Sigmoid colon (tissue), 7 donors: ENCODE results near the gene THEMIS. TPM values are rescaled to one million over a fixed set of nuclear protein-coding genes. Genes with fewer than 3 reads are reported as not detected.
"Not testable (repeated sequence)": the region's sequence is repeated elsewhere in the genome, so short reads cannot be mapped to it uniquely, and the experiment has no call there.

Experiments
- DNase-seq: peaks from one replicate; pipeline ENCODE4 v3.0.0-alpha.2; 2019
- H3K27ac ChIP-seq, 4 donors: fragments of 200-600 bp; sonication (generic); one replicate each; pipeline ENCODE4 v1.5.1; 2016 to 2019; ENCODE audit warnings: mild to moderate bottlenecking in 1 of 4
- H3K27me3 ChIP-seq, 3 donors: fragments of 200-600 bp; sonication (generic); one replicate each; pipeline ENCODE4 v1.5.1; 2019; ENCODE audit warnings: mild to moderate bottlenecking in 1 of 3
- H3K36me3 ChIP-seq, 4 donors: fragments of 200-600 bp; sonication (generic); one replicate each; pipeline ENCODE4 v1.5.1; 2016 to 2019
- H3K4me1 ChIP-seq, 4 donors: fragments of 200-600 bp; sonication (generic); one replicate each; pipeline ENCODE4 v1.5.1; 2017 to 2019
- H3K4me3 ChIP-seq, 4 donors: fragments of 200-600 bp; sonication (generic); one replicate each; pipeline ENCODE4 v1.5.1; 2017 to 2019; ENCODE audit warnings: mild to moderate bottlenecking in 2 of 4, moderate library complexity in 1 of 4
- H3K9me3 ChIP-seq, 4 donors: fragments of 200-600 bp in 3 of 4; sonication (generic) in 3 of 4; one replicate each; pipeline versions ENCODE4 v1.5.1 to v1.6.1; 2013 to 2019
- EP300 ChIP-seq, 4 donors: sonication (generic); formaldehyde crosslinking; IDR thresholded peaks; one replicate each; pipeline ENCODE4 v1.6.1; 2017; ENCODE audit warnings: antibody characterized with exemption in 4 of 4
- POLR2A ChIP-seq, 2 donors: fragments of 450-650 bp; IDR thresholded peaks; one replicate each; pipeline ENCODE4 v1.6.1; 2016; ENCODE audit warnings: antibody characterized with exemption in 2 of 2, mild to moderate bottlenecking in 2 of 2, moderate library complexity in 2 of 2
- POLR2AphosphoS5 ChIP-seq, 4 donors: sonication (generic); formaldehyde crosslinking; IDR thresholded peaks; one replicate each; pipeline ENCODE4 v1.6.1; 2017; ENCODE audit warnings: antibody characterized with exemption in 4 of 4
- WGBS, 2 donors: extraction: QIAGEN DNeasy Blood & Tissue Kit; methylation state at CpG; one replicate each; pipeline ENCODE4 v1.1.7; 2013; 5-methylcytosine and 5-hydroxymethylcytosine counted together
- intact Hi-C: fragments of 100-400 bp; cut with DNase I; formaldehyde crosslinking; loops from one replicate; pipeline ENCODE4 v1.15.1; 2023
- polyA plus RNA-seq, 3 donors: library from polyadenylated mRNA; stranded (reverse); fragments of 200-250 nt; gene quantifications; one replicate each; pipeline ENCODE4 v1.2.3, GENCODE V29; 2013
- total RNA-seq, 4 donors: library from RNA; depleted of rRNA; stranded (reverse); fragments of >200 nt; gene quantifications; one replicate each; pipeline ENCODE4 v1.1.0, GENCODE V29; 2016
- TF ChIP-seq, protein P1 (sequence below), 4 experiments: fragments of 450-650 bp in 3 of 4; fragments of 200-600 bp in 1 of 4; IDR thresholded peaks; one replicate each; pipeline ENCODE4 v1.5.1; 2016 to 2019; ENCODE audit warnings: antibody characterized with exemption in 4 of 4, mild to moderate bottlenecking in 3 of 4, moderate library complexity in 2 of 4
- donor health status: healthy with polysubstance abuse.
- donor health status: Bipolar disorder and iron deficiency.
- donor health status: healthy.

THEMIS gene
- total and polyA plus RNA-seq, 7 donors: 0.33 to 2.5 (median 0.60) TPM; not detected in 2

DNA sequence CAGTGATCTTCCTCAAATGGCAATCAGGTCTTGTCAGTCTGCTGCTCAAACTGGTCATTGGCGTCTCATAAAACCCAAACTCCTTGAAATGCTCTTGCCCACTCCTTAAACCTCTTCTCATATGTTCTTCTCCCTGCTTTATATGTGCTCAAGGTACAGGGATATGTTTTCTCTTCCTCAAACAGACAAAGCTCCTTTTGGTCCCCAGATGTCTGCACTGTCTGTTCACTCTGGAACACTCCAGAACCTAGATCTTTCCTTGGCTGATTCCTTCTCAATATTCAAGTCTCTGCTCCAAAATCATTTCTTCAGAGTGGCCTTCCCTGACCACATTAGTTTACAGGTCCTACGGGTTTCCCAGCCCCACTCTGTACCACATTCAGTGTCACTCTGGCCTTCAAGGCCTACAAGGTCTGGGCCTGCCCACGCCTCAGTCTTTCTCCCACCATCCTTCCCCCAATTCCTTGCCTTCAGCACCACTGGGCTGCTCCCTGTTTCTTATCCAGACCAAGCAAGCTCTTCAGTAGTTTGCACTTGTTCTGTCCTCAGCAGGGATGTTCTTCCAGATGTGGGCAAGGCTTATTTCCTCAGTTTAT, 9.0 kb downstream of the THEMIS start:
- Histone ChIP-seq H3K4me3 (no peak overlapping the region), H3K27me3 (no peaks in the 10 kb centered on the region), H3K9me3 (no peaks in the 10 kb centered on the region), H3K36me3 (no peaks in the 10 kb centered on the region), H3K4me1 (no peaks in the 10 kb centered on the region), H3K27ac (no peak overlapping the region)
- 91 to 92% methylated on average over 3 of the region's 3 CpGs for WGBS, 2 donors
- intact Hi-C loops: no loop called here
- DNase-seq: no peak
- no peak for TF ChIP-seq EP300 (IDR thresholded peaks at IDR 0.05)
- no peak for TF ChIP-seq POLR2A (IDR thresholded peaks at IDR 0.05)
- no peak for TF ChIP-seq POLR2AphosphoS5 (IDR thresholded peaks at IDR 0.05)
- TF ChIP-seq, protein P1, sequence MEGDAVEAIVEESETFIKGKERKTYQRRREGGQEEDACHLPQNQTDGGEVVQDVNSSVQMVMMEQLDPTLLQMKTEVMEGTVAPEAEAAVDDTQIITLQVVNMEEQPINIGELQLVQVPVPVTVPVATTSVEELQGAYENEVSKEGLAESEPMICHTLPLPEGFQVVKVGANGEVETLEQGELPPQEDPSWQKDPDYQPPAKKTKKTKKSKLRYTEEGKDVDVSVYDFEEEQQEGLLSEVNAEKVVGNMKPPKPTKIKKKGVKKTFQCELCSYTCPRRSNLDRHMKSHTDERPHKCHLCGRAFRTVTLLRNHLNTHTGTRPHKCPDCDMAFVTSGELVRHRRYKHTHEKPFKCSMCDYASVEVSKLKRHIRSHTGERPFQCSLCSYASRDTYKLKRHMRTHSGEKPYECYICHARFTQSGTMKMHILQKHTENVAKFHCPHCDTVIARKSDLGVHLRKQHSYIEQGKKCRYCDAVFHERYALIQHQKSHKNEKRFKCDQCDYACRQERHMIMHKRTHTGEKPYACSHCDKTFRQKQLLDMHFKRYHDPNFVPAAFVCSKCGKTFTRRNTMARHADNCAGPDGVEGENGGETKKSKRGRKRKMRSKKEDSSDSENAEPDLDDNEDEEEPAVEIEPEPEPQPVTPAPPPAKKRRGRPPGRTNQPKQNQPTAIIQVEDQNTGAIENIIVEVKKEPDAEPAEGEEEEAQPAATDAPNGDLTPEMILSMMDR (IDR thresholded peaks at IDR 0.05): no peak

DNA sequence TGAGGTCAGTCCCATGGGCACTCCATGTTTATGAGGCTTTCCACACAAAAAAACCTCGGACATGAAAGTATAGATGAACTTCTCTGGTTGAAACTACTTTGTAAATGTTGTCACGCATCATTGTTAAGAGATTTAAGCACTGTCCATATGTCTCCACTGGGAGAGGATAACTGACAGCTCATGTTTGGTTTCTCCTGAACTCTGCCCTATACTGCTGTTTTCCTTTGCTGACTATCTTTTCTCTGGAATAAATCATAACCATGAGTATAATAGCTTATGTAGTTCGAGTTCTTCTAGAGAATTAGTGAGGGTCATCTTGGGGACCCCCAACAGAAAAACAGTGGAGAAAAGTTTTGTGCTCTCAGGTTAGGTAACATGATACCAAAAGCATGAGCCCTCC, 14.3 kb downstream of the THEMIS start:
- Histone ChIP-seq H3K9me3 (no peaks in the 10 kb centered on the region), H3K4me3 (no peak overlapping the region), H3K27ac (no peak overlapping the region), H3K4me1 (no peaks in the 10 kb centered on the region), H3K27me3 (no peaks in the 10 kb centered on the region), H3K36me3 (no peaks in the 10 kb centered on the region)
- 84% methylated on average over 3 of the region's 3 CpGs for WGBS, 2 donors
- TF ChIP-seq, protein P1 (IDR thresholded peaks at IDR 0.05): no peak
- no peak for TF ChIP-seq POLR2A (IDR thresholded peaks at IDR 0.05)
- no peak for TF ChIP-seq EP300 (IDR thresholded peaks at IDR 0.05)
- no peak for TF ChIP-seq POLR2AphosphoS5 (IDR thresholded peaks at IDR 0.05)
- intact Hi-C loops: no loop called here
- no peak for DNase-seq

DNA sequence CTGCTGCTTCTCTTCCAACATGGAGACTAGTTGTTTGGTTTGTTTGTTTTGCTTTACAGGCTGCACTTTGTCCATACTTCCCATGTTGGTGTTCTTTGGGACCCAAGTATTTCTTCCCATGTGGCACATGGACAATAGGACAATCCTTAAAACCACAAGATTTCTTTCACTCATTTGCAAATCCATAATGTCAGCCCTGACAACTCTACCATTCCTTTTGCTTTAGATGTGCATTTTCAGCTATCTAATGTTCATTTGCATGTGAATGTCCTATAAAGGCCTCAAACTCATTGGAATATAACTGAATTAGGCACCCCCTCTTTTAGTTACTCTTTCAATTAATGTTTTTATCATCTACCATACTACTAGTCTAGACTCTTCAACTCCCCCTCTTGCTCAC, 16.7 kb downstream of the THEMIS start:
- H3K4me3 ChIP-seq: no peak overlapping the region
- H3K9me3 ChIP-seq: no peaks in the 10 kb centered on the region
- H3K27me3 ChIP-seq: no peaks in the 10 kb centered on the region
- intact Hi-C loops: no loop called here
- DNase-seq: no peak
- TF ChIP-seq, protein P1 (IDR thresholded peaks at IDR 0.05): no peak
- TF ChIP-seq EP300 (IDR thresholded peaks at IDR 0.05) (no peak), POLR2A (IDR thresholded peaks at IDR 0.05) (no peak), POLR2AphosphoS5 (IDR thresholded peaks at IDR 0.05) (no peak)
- no peaks in the 10 kb centered on the region for H3K36me3 ChIP-seq
- H3K4me1 ChIP-seq: no peaks in the 10 kb centered on the region
- no peak overlapping the region for H3K27ac ChIP-seq

DNA sequence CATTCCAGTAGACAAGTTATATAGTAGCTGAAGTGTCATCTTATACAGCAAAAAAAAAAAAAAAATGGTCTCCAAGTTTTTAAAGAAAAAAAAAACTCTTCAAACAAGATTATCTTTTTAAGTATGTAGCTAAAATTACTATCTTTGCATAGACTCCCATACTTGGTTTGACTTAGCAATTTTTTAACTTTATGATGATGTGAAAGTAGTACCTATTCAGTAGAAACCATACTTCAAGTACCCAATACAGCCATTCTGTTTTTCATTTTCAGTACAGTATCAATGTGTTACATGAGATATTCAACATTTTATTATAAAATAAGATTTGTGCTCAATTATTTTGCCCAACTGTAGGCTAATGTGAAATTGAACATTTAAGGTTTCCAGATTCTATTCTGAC, 18.9 kb downstream of the THEMIS start:
- H3K27ac ChIP-seq, H3K27me3 ChIP-seq, H3K36me3 ChIP-seq, H3K4me3 ChIP-seq, intact Hi-C loops, DNase-seq, H3K9me3 ChIP-seq, H3K4me1 ChIP-seq: not testable (repeated sequence)

DNA sequence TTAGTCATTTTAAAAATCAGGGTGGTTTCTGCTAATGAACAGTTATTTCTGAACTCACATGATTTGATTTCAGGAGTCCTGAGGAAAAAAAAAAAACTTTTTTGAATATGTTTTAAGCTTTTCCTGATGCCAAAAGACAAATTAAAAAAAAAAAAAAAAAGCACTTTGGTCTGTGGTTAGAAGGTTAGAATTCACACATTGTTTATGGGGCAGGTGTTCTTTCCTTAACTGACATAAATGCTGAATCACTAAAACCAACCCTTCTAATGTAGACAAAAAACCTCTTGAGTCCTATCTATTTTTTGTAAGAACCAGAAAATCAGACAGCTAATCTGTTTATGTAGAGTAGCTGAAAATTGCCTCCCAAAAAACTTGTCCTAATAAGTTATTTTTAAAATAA, 20.4 kb downstream of the THEMIS start:
- Histone ChIP-seq H3K9me3 (no peaks in the 10 kb centered on the region), H3K4me1 (no peaks in the 10 kb centered on the region), H3K27me3 (no peaks in the 10 kb centered on the region), H3K4me3 (no peak overlapping the region), H3K36me3 (no peaks in the 10 kb centered on the region), H3K27ac (no peak overlapping the region)
- intact Hi-C loops: no loop called here
- no peak for DNase-seq
- TF ChIP-seq POLR2A (IDR thresholded peaks at IDR 0.05): no peak
- no peak for TF ChIP-seq POLR2AphosphoS5 (IDR thresholded peaks at IDR 0.05)
- TF ChIP-seq EP300 (IDR thresholded peaks at IDR 0.05): no peak
- TF ChIP-seq, protein P1 (IDR thresholded peaks at IDR 0.05): no peak
